Astrocyte of the spinal cord (primary cell): Measurements from ENCODE around the gene PRIMPOL.

Experiments used
- DNase-seq: peaks from one replicate; pipeline ENCODE4 v3.0.0; 2011; ENCODE audit warnings: low read depth, low spot score
- H3K4me3 ChIP-seq: 2 replicates; pipeline ENCODE4 v1.5.1; 2011; ENCODE audit warnings: low read depth, mild to moderate bottlenecking, low read length, moderate library complexity
- CTCF ChIP-seq: IDR thresholded peaks from 2 replicates; pipeline ENCODE4 v1.5.1; 2012; ENCODE audit warnings: low read depth, mild to moderate bottlenecking, low read length, inconsistent platforms
- in situ Hi-C: cut with HindIII; loops from 2 replicates; pipeline ENCODE4 v1.10.0; 2017; ENCODE audit warnings: low sequenced_read_pairs

Gene PRIMPOL

GRCh38 chr4:184628103-184628502, 21.4 kb upstream of the PRIMPOL start:
- peak; percentile 41 for DNase-seq
- in situ Hi-C loops: no loop called here
- no peak overlapping the region for H3K4me3 ChIP-seq
- TF ChIP-seq CTCF: no peak

- no peak for DNase-seq
- in situ Hi-C loops: no loop called here
- TF ChIP-seq CTCF: no peak
- no peak overlapping the region for H3K4me3 ChIP-seq
These were observed 16.7 kb upstream of the PRIMPOL start for GRCh38 chr4:184632842-184633241.

- TF ChIP-seq CTCF: no peak
- H3K4me3 ChIP-seq: no peak overlapping the region
- in situ Hi-C loops: no loop called here
- DNase-seq: no peak
These were observed 14.2 kb upstream of the PRIMPOL start for GRCh38 chr4:184635381-184635780.

- no peak for DNase-seq
- no peak overlapping the region for H3K4me3 ChIP-seq
- no peak for TF ChIP-seq CTCF
- in situ Hi-C loops: no loop called here
These were observed 13.4 kb upstream of the PRIMPOL start for GRCh38 chr4:184636144-184636543.

GRCh38 chr4:184636897-184637296, 12.6 kb upstream of the PRIMPOL start:
- no peak overlapping the region for H3K4me3 ChIP-seq
- no peak for DNase-seq
- in situ Hi-C loops: no loop called here
- TF ChIP-seq CTCF: no peak

GRCh38 chr4:184641022-184641421, 8.5 kb upstream of the PRIMPOL start:
- no peak for DNase-seq
- no peak overlapping the region for H3K4me3 ChIP-seq
- no peak for TF ChIP-seq CTCF
- in situ Hi-C loops: no loop called here

- TF ChIP-seq CTCF: no peak
- in situ Hi-C loops: no loop called here
- H3K4me3 ChIP-seq: no peak overlapping the region
- no peak for DNase-seq
These were observed 8.1 kb upstream of the PRIMPOL start for GRCh38 chr4:184641451-184641850.
